22Rv1 (cell line): ENCODE data around the gene FAAP24.

Source experiments
- ZFX ChIP-seq: fragments of 450-650 bp; IDR thresholded peaks from 2 replicates; pipeline ENCODE4 v1.6.1; 2017; ENCODE audit warnings: antibody characterized with exemption, borderline replicate concordance
- TF ChIP-seq, protein P1 (sequence below): fragments of 450-650 bp; IDR thresholded peaks from 2 replicates; pipeline ENCODE4 v1.5.1; 2017; ENCODE audit warnings: mild to moderate bottlenecking

DNA sequence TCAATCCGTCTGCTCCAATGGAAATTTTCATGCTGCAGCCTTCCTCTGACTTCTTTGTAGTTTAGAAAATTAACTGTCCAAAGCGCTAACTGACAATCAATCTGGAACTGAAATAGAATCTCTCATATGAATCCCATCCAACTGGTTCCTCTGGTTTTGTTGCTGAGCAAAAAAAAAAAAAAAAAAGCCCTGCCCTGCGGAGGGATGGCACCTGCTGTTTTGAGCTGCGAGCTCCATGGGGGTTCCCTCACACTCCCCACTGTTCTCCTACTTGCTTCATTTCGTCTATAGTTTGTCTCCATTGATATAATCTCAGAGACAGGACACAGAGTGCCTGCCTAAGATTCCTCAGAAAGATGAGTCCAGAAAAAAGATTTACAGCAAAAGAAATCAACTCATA lies 33.4 kb downstream of the FAAP24 start:
- TF ChIP-seq, protein P1, sequence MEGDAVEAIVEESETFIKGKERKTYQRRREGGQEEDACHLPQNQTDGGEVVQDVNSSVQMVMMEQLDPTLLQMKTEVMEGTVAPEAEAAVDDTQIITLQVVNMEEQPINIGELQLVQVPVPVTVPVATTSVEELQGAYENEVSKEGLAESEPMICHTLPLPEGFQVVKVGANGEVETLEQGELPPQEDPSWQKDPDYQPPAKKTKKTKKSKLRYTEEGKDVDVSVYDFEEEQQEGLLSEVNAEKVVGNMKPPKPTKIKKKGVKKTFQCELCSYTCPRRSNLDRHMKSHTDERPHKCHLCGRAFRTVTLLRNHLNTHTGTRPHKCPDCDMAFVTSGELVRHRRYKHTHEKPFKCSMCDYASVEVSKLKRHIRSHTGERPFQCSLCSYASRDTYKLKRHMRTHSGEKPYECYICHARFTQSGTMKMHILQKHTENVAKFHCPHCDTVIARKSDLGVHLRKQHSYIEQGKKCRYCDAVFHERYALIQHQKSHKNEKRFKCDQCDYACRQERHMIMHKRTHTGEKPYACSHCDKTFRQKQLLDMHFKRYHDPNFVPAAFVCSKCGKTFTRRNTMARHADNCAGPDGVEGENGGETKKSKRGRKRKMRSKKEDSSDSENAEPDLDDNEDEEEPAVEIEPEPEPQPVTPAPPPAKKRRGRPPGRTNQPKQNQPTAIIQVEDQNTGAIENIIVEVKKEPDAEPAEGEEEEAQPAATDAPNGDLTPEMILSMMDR: no peak
- TF ChIP-seq ZFX: no peak
